Measurements from ENCODE around the gene OR10G3. TPM values are rescaled to one million over a fixed set of nuclear protein-coding genes. Genes with fewer than 3 reads are reported as not detected.

Gene OR10G3
- total and polyA plus RNA-seq, 2 of the 13 experiments (the other 11 are each of a cell fraction or from before 2014, with no cell fraction given): not detected

DNA sequence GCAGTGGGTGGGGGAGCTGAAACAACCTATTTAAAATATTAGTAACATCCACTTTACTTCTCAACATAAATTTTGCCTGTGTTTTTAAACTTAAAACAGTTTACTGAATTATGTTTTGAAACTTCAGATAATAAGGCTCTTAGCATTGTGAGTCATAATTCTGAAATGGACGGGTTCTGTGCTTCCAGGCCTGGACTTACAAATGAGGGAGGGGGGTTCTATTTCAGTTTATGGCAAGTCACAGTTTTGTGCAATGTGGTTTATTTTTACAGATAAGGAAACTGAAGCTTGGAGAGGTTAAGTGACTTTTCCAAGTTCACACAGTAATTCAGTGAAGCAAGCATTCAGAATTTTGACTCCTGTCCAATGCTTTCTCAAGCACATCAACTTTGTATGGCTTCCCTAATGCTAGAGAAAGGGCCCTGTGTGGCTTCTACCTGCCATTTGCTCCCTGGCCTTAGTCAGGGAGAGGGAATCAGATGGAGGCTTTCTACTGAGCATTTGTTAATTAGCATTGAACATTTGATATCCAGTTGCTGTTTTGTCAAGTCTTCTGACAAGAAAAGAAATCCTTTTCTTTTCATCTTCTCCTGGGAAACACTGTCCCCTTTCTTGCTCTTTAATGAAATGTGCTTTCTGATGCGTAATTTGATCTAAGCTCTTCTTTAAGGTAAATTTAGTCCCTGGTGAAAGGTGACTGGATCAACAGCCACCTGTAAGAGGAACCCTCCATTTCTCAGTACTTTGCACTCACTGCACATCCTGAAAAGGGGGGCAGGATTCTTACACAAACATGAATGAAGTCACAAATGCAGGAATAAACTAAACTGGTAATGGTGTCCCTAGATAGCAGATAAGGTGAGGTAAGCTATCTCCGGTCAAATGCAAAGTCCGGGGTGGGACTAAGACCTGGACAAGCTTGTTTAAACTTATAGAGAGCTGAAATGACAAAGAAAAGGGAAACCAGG lies 51.2 kb downstream of the OR10G3 start (continued):
- TF ChIP-seq HMG20A (CRISPR knock-in tag; IDR thresholded peaks at IDR 0.05; ENCODE audit: borderline replicate concordance) (peak; percentile 72; the same call in 1 of the 2 replicates), ZNF558 (CRISPR knock-in tag; IDR thresholded peaks at IDR 0.05; ENCODE audit: borderline replicate concordance) (no peak), ZNF75D (CRISPR knock-in tag; IDR thresholded peaks at IDR 0.05; ENCODE audit: borderline replicate concordance) (no peak), KDM4B (CRISPR knock-in tag; IDR thresholded peaks at IDR 0.05) (no peak), ZBTB39 (CRISPR knock-in tag; IDR thresholded peaks at IDR 0.05) (no peak), MED1 (CRISPR knock-in tag; IDR thresholded peaks at IDR 0.05) (peak; percentile 92), ZBTB42 (CRISPR knock-in tag; IDR thresholded peaks at IDR 0.05) (no peak), ZFP82 (CRISPR knock-in tag; IDR thresholded peaks at IDR 0.05; ENCODE audit: borderline replicate concordance) (no peak), ZNF205 (CRISPR knock-in tag; IDR thresholded peaks at IDR 0.05) (peak; percentile 99), GABPA (IDR thresholded peaks at IDR 0.05; ENCODE audit: low read depth, low read length) (no peak), GABPA (CRISPR knock-in tag; IDR thresholded peaks at IDR 0.05; ENCODE audit: low read depth) (peak; percentile 73), GABPB1 (CRISPR knock-in tag; IDR thresholded peaks at IDR 0.05) (peak; percentile 20; the same call in 1 of the 2 replicates), ZBTB21 (CRISPR knock-in tag; IDR thresholded peaks at IDR 0.05) (peak; percentile 86; the same call in 1 of the 2 replicates), U2AF1 (optimal IDR thresholded peaks at IDR 0.05; ENCODE audit: low read depth, low read length) (no peak), KAT2B (IDR thresholded peaks at IDR 0.05; ENCODE audit: borderline replicate concordance, low read depth, low read length) (no peak), KLF9 (CRISPR knock-in tag; IDR thresholded peaks at IDR 0.05; ENCODE audit: low read depth) (no peak), SALL1 (CRISPR knock-in tag; IDR thresholded peaks at IDR 0.05) (peak; percentile 71; the same call in 1 of the 2 replicates), KLF16 (CRISPR knock-in tag; IDR thresholded peaks at IDR 0.05) (peak in 1 of 2 experiments; percentile 53; a peak in 1 of 4 replicates), ZNF616 (CRISPR knock-in tag; IDR thresholded peaks at IDR 0.05; ENCODE audit: low read depth) (no peak), SKIL (CRISPR knock-in tag; IDR thresholded peaks at IDR 0.05; ENCODE audit: borderline replicate concordance) (peak; percentile 45; the same call in 1 of the 2 replicates), ZMAT3 (CRISPR knock-in tag; conservative IDR thresholded peaks at IDR 0.05) (0 out of 2 replicates have a peak, but pooled peaks have one; percentile 62)
- TF ChIP-seq, protein P1, sequence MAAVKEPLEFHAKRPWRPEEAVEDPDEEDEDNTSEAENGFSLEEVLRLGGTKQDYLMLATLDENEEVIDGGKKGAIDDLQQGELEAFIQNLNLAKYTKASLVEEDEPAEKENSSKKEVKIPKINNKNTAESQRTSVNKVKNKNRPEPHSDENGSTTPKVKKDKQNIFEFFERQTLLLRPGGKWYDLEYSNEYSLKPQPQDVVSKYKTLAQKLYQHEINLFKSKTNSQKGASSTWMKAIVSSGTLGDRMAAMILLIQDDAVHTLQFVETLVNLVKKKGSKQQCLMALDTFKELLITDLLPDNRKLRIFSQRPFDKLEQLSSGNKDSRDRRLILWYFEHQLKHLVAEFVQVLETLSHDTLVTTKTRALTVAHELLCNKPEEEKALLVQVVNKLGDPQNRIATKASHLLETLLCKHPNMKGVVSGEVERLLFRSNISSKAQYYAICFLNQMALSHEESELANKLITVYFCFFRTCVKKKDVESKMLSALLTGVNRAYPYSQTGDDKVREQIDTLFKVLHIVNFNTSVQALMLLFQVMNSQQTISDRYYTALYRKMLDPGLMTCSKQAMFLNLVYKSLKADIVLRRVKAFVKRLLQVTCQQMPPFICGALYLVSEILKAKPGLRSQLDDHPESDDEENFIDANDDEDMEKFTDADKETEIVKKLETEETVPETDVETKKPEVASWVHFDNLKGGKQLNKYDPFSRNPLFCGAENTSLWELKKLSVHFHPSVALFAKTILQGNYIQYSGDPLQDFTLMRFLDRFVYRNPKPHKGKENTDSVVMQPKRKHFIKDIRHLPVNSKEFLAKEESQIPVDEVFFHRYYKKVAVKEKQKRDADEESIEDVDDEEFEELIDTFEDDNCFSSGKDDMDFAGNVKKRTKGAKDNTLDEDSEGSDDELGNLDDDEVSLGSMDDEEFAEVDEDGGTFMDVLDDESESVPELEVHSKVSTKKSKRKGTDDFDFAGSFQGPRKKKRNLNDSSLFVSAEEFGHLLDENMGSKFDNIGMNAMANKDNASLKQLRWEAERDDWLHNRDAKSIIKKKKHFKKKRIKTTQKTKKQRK (IDR thresholded peaks at IDR 0.05; ENCODE audit: low read length): no peak

Measured in HepG2 (cell line).